H9 (cell line): ENCODE data around the gene OPHN1. TPM values are rescaled to one million over a fixed set of nuclear protein-coding genes. Genes with fewer than 3 reads are reported as not detected.

Experiments
- DNase-seq: peaks from one replicate; pipeline ENCODE4 v3.0.0-alpha.2; 2017
- H2AFZ ChIP-seq: one replicate; pipeline ENCODE4 v1.6.1; 2013; ENCODE audit warnings: mild to moderate bottlenecking, low read length, control low read depth, moderate library complexity
- H2AK5ac ChIP-seq: 2 replicates; pipeline ENCODE4 v1.6.1; 2013; ENCODE audit warnings: low read length, control low read depth, mixed read lengths; ENCODE audit not compliant: insufficient read length
- H2BK120ac ChIP-seq: one replicate; pipeline ENCODE4 v1.6.1; 2013; ENCODE audit warnings: low read depth, mild to moderate bottlenecking, low read length, control low read depth, inconsistent platforms; ENCODE audit not compliant: poor library complexity, severe bottlenecking
- H2BK12ac ChIP-seq: 2 replicates; pipeline ENCODE4 v1.6.1; 2013; ENCODE audit warnings: low read length, control low read depth, mixed read lengths, low read depth; ENCODE audit not compliant: insufficient read length
- H2BK15ac ChIP-seq: 2 replicates; pipeline ENCODE4 v1.6.1; 2013; ENCODE audit warnings: low read depth, low read length, control low read depth
- H2BK20ac ChIP-seq: one replicate; pipeline ENCODE4 v1.6.1; 2013; ENCODE audit warnings: low read depth, mild to moderate bottlenecking, low read length, control low read depth, inconsistent platforms; ENCODE audit not compliant: poor library complexity, severe bottlenecking
- H2BK5ac ChIP-seq: 2 replicates; pipeline ENCODE4 v1.6.1; 2013; ENCODE audit warnings: low read length, control low read depth, mixed read lengths; ENCODE audit not compliant: insufficient read length
- H3K14ac ChIP-seq: 2 replicates; pipeline ENCODE4 v1.6.1; 2013; ENCODE audit warnings: low read length, control low read depth; ENCODE audit not compliant: insufficient read depth
- H3K18ac ChIP-seq: 2 replicates; pipeline ENCODE4 v1.6.1; 2013; ENCODE audit warnings: low read depth, mild to moderate bottlenecking, mixed read lengths, low read length, control low read depth; ENCODE audit not compliant: insufficient read length
- H3K23ac ChIP-seq: 2 replicates; pipeline ENCODE4 v1.6.1; 2013; ENCODE audit warnings: low read length, control low read depth, mixed read lengths, low read depth; ENCODE audit not compliant: insufficient read length
- H3K23me2 ChIP-seq: 2 replicates; pipeline ENCODE4 v1.6.1; 2013; ENCODE audit warnings: low read depth, mild to moderate bottlenecking, mixed read lengths, low read length, control low read depth; ENCODE audit not compliant: insufficient read length, poor library complexity, severe bottlenecking
- H3K27ac ChIP-seq: 2 replicates; pipeline ENCODE4 v1.5.1; 2013; ENCODE audit warnings: low read length, control low read depth, mixed read lengths, low read depth; ENCODE audit not compliant: insufficient read length
- H3K27me3 ChIP-seq: 2 replicates; pipeline ENCODE4 v1.6.1; 2013; ENCODE audit warnings: low read length, control low read depth, inconsistent platforms; ENCODE audit not compliant: insufficient read depth
- H3K4ac ChIP-seq: 2 replicates; pipeline ENCODE4 v1.6.1; 2013; ENCODE audit warnings: low read depth, mild to moderate bottlenecking, control low read depth, inconsistent platforms, low read length, moderate library complexity
- H3K4me1 ChIP-seq: 2 replicates; pipeline ENCODE4 v1.6.1; 2013; ENCODE audit warnings: low read length, control low read depth, inconsistent platforms; ENCODE audit not compliant: insufficient read depth
- H3K4me2 ChIP-seq: 2 replicates; pipeline ENCODE4 v1.6.1; 2013; ENCODE audit warnings: low read length, control low read depth, mixed read lengths; ENCODE audit not compliant: insufficient read length, insufficient read depth
- H3K56ac ChIP-seq: 2 replicates; pipeline ENCODE4 v1.6.1; 2013; ENCODE audit warnings: low read depth, mild to moderate bottlenecking, mixed read lengths, low read length, control low read depth; ENCODE audit not compliant: insufficient read length
- H3K79me1 ChIP-seq: 2 replicates; pipeline ENCODE4 v1.6.1; 2013; ENCODE audit warnings: low read depth, mild to moderate bottlenecking, moderate library complexity, low read length, control low read depth, inconsistent platforms; ENCODE audit not compliant: insufficient read depth, poor library complexity, severe bottlenecking
- H3K79me2 ChIP-seq: 2 replicates; pipeline ENCODE4 v1.6.1; 2013; ENCODE audit warnings: low read length, control low read depth, inconsistent platforms; ENCODE audit not compliant: insufficient read depth
- H3K9ac ChIP-seq: 2 replicates; pipeline ENCODE4 v1.6.1; 2013; ENCODE audit warnings: low read length, control low read depth, mixed read lengths; ENCODE audit not compliant: insufficient read length; ENCODE audit errors: extremely low read depth
- H3K9me3 ChIP-seq: one replicate; pipeline ENCODE4 v1.6.1; 2013; ENCODE audit warnings: low read depth, low read length, inconsistent platforms; ENCODE audit not compliant: control insufficient read depth
- H3T11ph ChIP-seq: one replicate; pipeline ENCODE4 v1.6.1; 2013; ENCODE audit warnings: mild to moderate bottlenecking, low read length, control low read depth, inconsistent platforms
- H4K20me1 ChIP-seq: one replicate; pipeline ENCODE4 v1.6.1; 2013; ENCODE audit not compliant: control insufficient read depth, insufficient read length, insufficient read depth
- H4K5ac ChIP-seq: 2 replicates; pipeline ENCODE4 v1.6.1; 2013; ENCODE audit warnings: low read depth, mild to moderate bottlenecking, mixed read lengths, low read length, control low read depth; ENCODE audit not compliant: insufficient read length
- H4K8ac ChIP-seq: replicated peaks from 2 replicates; pipeline ENCODE4 v1.6.1; 2013; ENCODE audit warnings: low read length, control low read depth, mixed read lengths, low read depth; ENCODE audit not compliant: insufficient read length
- H4K91ac ChIP-seq: 2 replicates; pipeline ENCODE4 v1.6.1; 2013; ENCODE audit warnings: low read depth, mild to moderate bottlenecking, moderate library complexity, mixed read lengths, low read length, control low read depth; ENCODE audit not compliant: insufficient read length
- H3K27ac Mint-ChIP-seq, 3 experiments: 2 replicates in 2 of 3; 3 replicates in 1 of 3; pipeline ENCODE4 v1.8.0; 2020 to 2021; ENCODE audit warnings: mixed read lengths in 3 of 3, mild to moderate bottlenecking in 1 of 3, moderate library complexity in 1 of 3
- H3K27me3 Mint-ChIP-seq: 2 replicates; pipeline ENCODE4 v1.8.0; 2021; ENCODE audit warnings: low read depth, mild to moderate bottlenecking, moderate library complexity, mixed read lengths
- H3K36me3 Mint-ChIP-seq, 3 experiments: 2 replicates in 2 of 3; 3 replicates in 1 of 3; pipeline ENCODE4 v1.8.0; 2020 to 2021; ENCODE audit warnings: low read depth in 3 of 3, mixed read lengths in 3 of 3; ENCODE audit not compliant: insufficient read depth in 1 of 3
- H3K4me1 Mint-ChIP-seq, 2 experiments: 2 replicates each; pipeline ENCODE4 v1.8.0; 2020; ENCODE audit warnings: mixed read lengths in 2 of 2
- H3K4me3 Mint-ChIP-seq, 2 experiments: 2 replicates in 1 of 2; 3 replicates in 1 of 2; pipeline ENCODE4 v1.8.0; 2020 to 2021; ENCODE audit warnings: mild to moderate bottlenecking in 2 of 2, mixed read lengths in 2 of 2, moderate library complexity in 1 of 2
- H3K9me3 Mint-ChIP-seq, 2 experiments: 2 replicates in 1 of 2; 3 replicates in 1 of 2; pipeline ENCODE4 v1.8.0; 2020; ENCODE audit warnings: mild to moderate bottlenecking in 2 of 2, mixed read lengths in 2 of 2, moderate library complexity in 1 of 2
- WGBS: extraction: QIAGEN DNeasy Blood & Tissue Kit; methylation state at CpG from one replicate; pipeline ENCODE4 v1.1.7; 2013; ENCODE audit warnings: missing lambda C conversion rate, low lambda C conversion rate, mixed read lengths; ENCODE audit not compliant: insufficient read length; ENCODE audit errors: extremely low coverage; 5-methylcytosine and 5-hydroxymethylcytosine counted together
- total RNA-seq: library from RNA; stranded (reverse); gene quantifications from 2 replicates; pipeline ENCODE4 v1.2.1, GENCODE V29; 2021
- TF ChIP-seq, protein P1 (sequence below): fragments of 200-600 bp; sonication (generic); conservative IDR thresholded peaks from 3 replicates; pipeline ENCODE4 v1.8.0; 2021; ENCODE audit warnings: antibody characterized with exemption, mild to moderate bottlenecking

The OPHN1 gene
- total RNA-seq, 1 experiment from 2014 or later: 1.5 TPM

DNA sequence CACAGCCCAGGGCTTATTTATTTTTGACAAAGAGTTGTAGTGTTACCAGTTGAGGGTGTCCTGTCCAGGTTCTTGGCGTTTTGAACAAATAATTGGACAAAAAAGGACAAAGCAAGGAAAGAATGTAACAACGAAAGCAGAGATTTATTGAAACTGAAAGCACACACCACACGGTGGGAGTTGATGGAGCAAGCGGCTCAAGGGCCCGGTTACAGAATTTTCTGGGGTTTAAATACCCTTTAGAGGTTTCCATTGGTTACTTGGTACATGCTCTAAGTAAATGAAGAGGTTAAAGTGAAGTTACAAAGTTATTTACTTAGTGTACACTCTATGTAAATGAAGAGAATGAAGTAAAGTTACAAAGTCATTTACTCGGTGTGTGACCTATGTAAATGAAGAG, 27.8 kb upstream of the OPHN1 start:
- DNase-seq: no peak
- no CpG with 5 or more reads among the region's 6 CpGs for WGBS
- TF ChIP-seq, protein P1, sequence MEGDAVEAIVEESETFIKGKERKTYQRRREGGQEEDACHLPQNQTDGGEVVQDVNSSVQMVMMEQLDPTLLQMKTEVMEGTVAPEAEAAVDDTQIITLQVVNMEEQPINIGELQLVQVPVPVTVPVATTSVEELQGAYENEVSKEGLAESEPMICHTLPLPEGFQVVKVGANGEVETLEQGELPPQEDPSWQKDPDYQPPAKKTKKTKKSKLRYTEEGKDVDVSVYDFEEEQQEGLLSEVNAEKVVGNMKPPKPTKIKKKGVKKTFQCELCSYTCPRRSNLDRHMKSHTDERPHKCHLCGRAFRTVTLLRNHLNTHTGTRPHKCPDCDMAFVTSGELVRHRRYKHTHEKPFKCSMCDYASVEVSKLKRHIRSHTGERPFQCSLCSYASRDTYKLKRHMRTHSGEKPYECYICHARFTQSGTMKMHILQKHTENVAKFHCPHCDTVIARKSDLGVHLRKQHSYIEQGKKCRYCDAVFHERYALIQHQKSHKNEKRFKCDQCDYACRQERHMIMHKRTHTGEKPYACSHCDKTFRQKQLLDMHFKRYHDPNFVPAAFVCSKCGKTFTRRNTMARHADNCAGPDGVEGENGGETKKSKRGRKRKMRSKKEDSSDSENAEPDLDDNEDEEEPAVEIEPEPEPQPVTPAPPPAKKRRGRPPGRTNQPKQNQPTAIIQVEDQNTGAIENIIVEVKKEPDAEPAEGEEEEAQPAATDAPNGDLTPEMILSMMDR: no peak
- no peak overlapping the region for H3K4ac ChIP-seq
- H3K18ac ChIP-seq: no peak overlapping the region
- H3K14ac ChIP-seq: no peak overlapping the region
- H3K23me2 ChIP-seq: no peaks in the 10 kb centered on the region
- no peaks in the 10 kb centered on the region; the same call in 1 of the 2 replicates for H3K27me3 Mint-ChIP-seq
- H3K9ac ChIP-seq: no peak overlapping the region
- no peak overlapping the region for H2BK120ac ChIP-seq
- peaks cover 51 to 57% of the 10 kb centered on the region in 2 experiments for H3K9me3 Mint-ChIP-seq
- H3K4me1 ChIP-seq: no peaks in the 10 kb centered on the region
- no peak overlapping the region for H2BK5ac ChIP-seq
- H3K27me3 ChIP-seq: no peaks in the 10 kb centered on the region
- H4K8ac ChIP-seq: no peak overlapping the region
- no peaks in the 10 kb centered on the region for H4K20me1 ChIP-seq
- no peak overlapping the region for H3K4me2 ChIP-seq
- peaks cover 2 to 4% of the 10 kb centered on the region in 2 experiments; a peak in 2 of 4 replicates for H3K4me1 Mint-ChIP-seq
- no peaks in the 10 kb centered on the region; a peak in 1 of 7 replicates for H3K36me3 Mint-ChIP-seq
- H3K27ac ChIP-seq: no peak overlapping the region
- no peak overlapping the region for H2BK15ac ChIP-seq
- no peak overlapping the region for H3K56ac ChIP-seq
- no peaks in the 10 kb centered on the region for H3K79me1 ChIP-seq
- no peak overlapping the region for H3K4me3 Mint-ChIP-seq
- H3T11ph ChIP-seq: no peak overlapping the region
- no peak overlapping the region for H2BK20ac ChIP-seq
- no peak overlapping the region for H3K23ac ChIP-seq
- H3K79me2 ChIP-seq: no peaks in the 10 kb centered on the region
- H4K5ac ChIP-seq: no peak overlapping the region
- no peak overlapping the region for H2AFZ ChIP-seq
- H2AK5ac ChIP-seq: no peak overlapping the region
- H3K27ac Mint-ChIP-seq: no peak overlapping the region
- H2BK12ac ChIP-seq: no peak overlapping the region
- peaks cover 10% of the 10 kb centered on the region for H3K9me3 ChIP-seq
- H4K91ac ChIP-seq: no peak overlapping the region
